Measurements from ENCODE around the gene UGT1A5. TPM values are rescaled to one million over a fixed set of nuclear protein-coding genes. Genes with fewer than 3 reads are reported as not detected.

The UGT1A5 gene
- polyA plus RNA-seq, 4 donors, result not detected

DNA sequence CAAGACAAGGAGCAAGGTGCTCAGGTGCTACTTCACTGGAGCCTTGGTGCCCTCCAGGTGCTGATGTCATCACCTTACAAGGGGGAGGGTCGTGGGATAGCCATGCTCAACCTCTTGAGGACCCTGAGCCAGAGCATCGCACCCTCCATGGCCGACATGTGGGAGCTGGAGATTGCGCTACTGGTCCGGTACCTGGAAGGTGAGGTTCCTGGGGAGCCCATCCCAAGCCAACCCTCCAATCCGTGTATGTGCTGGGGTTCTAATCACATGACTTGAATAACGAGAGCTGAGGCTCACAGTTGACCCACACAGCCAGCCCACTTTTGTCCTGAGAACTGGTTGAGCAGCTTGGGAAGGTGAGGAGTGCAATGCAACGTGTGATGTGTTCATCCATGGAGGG lies 91.3 kb downstream of the UGT1A5 start:
- DNase-seq (ENCODE audit: low read depth in 4 of 4, low spot score in 2 of 4), result no peak

GRCh38 chr2:233807215-233807865 lies 94.6 kb downstream of the UGT1A5 start:
- no peak for DNase-seq (ENCODE audit: low read depth in 4 of 4, low spot score in 2 of 4)

DNA sequence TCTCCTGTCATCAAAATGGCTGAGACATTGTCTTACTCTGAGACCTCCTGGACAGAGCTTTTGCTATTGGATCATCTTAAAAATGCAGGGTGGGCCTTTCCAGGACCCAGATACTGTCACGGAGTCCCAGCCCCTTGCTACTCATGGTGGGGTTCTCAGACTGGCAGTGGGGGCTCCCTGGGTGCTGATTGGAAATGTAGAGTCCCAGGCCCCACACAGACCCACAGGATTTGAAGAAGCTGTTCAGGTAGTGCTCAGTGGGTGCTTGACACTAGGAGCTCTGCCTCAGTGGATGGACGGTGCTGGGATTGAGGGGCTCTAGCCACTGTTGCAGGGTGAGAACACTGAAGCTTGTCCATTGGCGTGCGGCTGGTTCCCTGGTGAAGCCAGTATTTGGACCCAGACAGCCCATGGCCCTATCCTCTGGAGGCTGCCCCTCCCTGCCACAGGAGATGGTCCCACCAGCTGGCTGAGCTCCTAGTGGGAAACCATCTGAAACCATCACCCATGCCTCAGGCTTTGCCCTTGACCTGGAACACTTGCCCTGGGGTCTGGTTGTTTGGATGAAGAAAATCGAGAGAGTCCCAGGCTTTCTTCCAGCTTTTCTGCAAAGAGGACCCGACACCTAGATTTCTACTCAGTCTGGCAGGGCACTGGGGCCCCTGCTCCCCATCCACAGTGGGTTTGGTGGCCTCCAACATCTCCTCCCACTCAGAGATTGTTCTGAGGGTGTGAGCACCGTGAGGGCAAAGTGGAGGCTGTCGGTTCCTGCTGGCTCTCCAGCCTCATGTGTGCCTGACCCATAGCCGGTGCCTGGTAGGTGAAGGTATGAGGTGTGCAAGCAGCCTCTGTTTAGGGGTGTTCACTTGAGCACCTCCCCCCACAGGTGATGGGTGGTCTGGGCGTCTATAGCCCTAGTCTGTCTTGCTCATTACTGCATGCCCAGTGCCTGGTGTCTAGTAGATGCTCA lies 95.5 kb downstream of the UGT1A5 start:
- DNase-seq (ENCODE audit: low read depth in 4 of 4, low spot score in 2 of 4), result no peak

DNA sequence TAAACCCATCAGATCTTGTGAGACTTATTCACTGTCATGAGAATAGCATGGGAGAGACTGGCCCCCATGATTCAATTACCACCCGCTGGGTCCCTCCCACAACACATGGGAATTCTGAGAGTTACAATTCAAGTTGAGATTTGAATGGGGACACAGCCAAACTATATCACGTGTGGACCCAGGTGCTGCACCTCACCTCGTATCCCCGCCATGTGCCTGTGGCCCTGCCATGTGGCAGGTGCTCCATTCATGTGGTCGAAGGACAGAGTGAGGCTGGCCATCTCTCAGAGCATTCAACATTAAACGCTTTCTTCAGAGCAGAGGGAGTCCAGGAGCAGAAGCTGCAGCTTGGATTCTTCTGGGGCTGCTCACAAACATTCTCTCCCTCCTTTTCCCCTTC lies 97.7 kb downstream of the UGT1A5 start:
- no peak for DNase-seq (ENCODE audit: low read depth in 4 of 4, low spot score in 2 of 4)

- no peak for DNase-seq (ENCODE audit: low read depth in 4 of 4, low spot score in 2 of 4)
These were observed 98.4 kb downstream of the UGT1A5 start for GRCh38 chr2:233811087-233811486.

DNA sequence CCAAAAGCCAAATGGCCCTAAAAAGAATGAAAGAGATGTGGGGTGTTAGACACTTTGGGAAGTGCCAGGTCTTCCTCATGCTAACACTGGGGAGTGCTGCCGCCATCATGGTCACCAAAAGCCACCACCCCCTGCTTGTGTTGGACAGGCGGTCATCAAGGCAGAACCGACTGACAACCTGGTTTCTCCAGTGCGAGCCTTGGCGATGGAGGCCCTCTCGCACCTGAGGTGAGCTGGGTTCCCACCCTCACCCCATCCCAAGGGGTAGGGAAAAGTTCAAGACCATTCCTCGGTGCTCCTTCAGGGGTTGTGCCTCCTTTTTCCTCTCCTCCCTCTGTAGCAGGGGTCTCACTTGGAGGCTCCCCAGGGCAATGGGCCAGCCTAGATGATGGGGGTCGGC lies 99.0 kb downstream of the UGT1A5 start:
- DNase-seq (ENCODE audit: low read depth in 4 of 4, low spot score in 2 of 4), result no peak

DNA sequence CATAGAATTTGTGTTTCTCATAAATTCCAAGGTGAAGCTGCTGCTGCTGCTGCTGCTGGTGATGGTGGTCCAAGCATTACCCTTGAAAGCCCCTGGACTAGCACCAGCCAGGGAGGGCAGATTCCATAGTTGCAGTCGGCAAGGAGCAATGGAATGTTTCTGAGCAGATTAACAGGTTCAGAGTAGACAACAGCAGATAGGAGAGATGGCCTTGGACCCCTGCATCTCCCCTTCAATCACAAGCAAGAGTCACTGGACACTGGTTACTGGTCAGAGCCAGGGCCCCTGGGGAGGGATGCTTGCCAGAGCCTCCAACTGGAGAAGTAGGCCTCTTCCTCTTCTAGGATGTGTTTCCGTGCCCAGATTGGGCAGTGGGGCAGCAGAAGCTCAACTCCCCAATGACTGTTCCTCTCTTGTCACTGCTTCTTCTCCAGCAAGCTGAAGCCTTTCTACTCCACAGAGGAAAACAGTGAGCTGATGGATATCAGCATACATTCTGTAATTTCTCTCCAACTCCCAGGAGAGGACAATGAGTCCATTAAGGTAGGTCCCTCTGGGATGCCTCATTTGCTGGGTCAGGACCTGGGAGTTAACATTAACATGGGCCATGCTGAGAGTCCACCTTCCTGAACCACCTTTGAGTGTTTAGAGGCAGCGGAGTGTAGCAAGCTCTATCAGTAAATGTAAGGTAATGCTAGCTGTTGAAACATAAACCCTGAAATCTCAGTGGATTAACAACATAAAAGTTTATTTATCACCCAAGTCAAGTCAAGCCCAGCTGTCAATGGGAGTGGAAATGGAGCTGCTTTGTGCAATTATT lies 100.7 kb downstream of the UGT1A5 start:
- DNase-seq (ENCODE audit: low read depth in 4 of 4, low spot score in 2 of 4), result peak in 3 of 4 donors; percentile 35 to 50 (median 46)

DNA sequence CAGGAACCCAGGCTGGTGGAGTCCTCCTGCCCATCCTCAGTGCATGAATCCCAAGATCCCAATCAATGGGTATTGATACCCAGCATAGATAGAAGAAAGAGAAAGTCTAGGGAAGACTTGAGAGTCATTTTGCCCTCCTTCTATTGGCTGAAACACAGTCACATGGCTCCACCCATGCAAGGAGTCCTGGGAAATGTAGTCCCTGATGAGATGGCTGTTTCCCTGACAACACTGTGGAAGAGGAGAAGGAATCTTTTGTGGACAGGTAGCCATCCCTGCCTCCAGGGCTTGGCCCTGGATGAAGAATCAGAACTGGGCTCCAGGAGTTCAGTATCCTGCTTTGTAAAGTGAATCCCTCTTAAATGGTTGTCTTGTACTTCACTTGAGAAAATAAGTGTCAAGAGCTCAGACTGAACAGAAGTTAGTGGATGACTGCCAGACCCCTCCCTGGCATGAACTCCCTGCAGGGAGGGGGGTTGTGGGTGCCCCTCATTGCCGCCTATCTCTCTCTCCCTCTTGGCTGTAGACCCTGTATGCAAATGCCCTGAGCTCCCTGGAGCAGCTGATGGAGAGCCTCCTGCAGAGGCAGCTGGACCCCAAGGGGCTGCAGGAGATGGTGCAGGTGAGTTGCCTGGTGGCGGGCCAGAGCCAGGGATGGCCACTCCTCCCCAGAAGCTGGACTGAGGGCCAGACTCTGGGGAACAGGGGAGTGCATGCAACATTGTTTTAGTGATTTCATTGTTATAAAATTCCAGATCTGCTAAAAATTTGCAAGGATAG lies 101.5 kb downstream of the UGT1A5 start:
- peak in 1 of 4 donors; percentile 19 for DNase-seq (ENCODE audit: low read depth in 4 of 4, low spot score in 2 of 4)

DNA sequence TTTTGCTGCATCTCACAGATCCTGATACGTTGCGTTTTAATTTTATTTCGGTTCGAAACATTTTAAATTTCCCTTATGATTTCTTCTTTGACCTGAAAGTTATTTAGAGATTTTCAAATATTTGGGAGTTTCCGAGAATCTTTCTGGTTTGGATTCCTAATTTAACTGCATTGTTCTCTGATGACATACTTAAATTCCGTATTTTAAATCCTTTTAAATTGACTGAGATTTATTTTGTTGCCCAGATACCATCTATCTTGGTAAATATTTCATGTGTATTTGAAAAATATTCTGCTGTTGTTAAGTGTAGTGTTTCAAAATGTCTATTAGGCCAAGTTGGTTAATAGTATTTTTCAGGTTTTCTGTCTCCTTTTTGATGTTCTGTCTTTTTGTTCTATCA lies 103.2 kb downstream of the UGT1A5 start:
- DNase-seq (ENCODE audit: low read depth in 4 of 4, low spot score in 2 of 4), result no peak

GRCh38 chr2:233816334-233816733 lies 103.6 kb downstream of the UGT1A5 start:
- no peak for DNase-seq (ENCODE audit: low read depth in 4 of 4, low spot score in 2 of 4)

DNA sequence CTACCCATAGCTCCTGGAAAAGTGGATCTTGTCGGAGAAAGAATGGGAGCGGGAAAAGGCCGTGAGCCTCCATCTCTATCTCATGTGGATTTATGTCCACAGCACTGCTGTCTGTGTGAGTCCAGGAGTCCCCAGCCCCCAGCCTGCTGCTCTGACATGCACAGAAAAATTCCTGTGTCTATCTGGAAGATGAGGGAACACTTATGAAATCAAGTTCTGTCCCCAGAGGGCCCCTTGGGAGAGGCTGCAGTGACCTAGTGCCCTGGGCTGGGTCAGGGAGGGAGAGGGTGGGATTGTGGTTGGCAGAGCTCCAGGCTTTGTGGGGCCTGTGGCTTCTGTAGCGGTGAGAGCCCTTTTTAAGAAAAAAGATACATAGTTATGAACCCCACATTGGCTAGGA lies 104.1 kb downstream of the UGT1A5 start:
- no peak for DNase-seq (ENCODE audit: low read depth in 4 of 4, low spot score in 2 of 4)

GRCh38 chr2:233817361-233817911 lies 104.7 kb downstream of the UGT1A5 start:
- DNase-seq (ENCODE audit: low read depth in 4 of 4, low spot score in 2 of 4), result no peak

GRCh38 chr2:233817995-233818638 lies 105.4 kb downstream of the UGT1A5 start:
- DNase-seq (ENCODE audit: low read depth in 4 of 4, low spot score in 2 of 4), result no peak

GRCh38 chr2:233818639-233819621 lies 106.2 kb downstream of the UGT1A5 start:
- no peak for DNase-seq (ENCODE audit: low read depth in 4 of 4, low spot score in 2 of 4)

DNA sequence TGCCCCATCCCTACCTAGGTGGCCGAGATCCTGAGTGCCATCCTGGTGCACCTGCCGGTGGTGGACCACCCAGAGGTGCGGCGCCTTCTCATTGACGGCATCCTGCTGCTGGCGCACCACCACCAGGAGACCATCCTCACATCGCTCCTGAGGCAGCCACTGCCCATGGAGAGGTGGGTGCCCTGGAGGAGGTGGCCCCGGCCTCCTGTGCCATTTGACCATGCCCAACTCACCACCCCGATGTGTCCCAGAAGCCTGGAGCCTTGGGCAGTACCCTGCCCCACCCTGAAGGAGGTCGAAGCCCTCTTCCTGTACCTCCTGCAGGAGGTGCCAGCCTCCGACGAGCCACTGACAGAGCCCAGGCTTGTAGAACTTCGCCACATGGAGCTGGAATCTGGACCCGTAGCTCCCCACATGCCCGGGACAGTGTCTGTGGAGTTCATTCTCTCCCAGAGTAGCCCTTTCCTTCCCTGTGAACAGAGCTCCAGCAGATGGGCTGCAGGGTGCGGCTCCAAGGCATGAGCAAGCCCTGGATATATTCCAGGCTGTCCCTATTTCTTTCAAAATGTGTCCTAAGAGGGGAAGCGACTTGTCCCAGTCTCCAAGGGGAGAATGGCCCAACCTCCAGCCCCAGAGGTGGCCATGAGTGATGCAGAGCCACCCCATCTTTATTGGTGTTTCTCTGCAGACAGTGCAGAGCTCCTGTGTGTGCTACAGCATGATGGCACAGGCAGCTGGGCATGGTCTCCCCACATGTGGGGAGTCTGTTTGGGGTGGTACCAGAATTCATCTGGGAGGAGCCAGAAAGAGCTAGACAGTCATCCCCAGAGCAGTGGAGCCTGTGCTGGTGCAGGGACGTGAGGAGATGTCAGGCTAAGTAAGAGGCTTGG lies 107.4 kb downstream of the UGT1A5 start:
- no peak for DNase-seq (ENCODE audit: low read depth in 4 of 4, low spot score in 2 of 4)

- no peak for DNase-seq (ENCODE audit: low read depth in 4 of 4, low spot score in 2 of 4)
These were observed 108.0 kb downstream of the UGT1A5 start for GRCh38 chr2:233820774-233821105.

- DNase-seq (ENCODE audit: low read depth in 4 of 4, low spot score in 2 of 4), result no peak
These were observed 108.5 kb downstream of the UGT1A5 start for GRCh38 chr2:233821196-233821595.

All from left renal cortex interstitium (tissue), 4 donors.